Measurements from ENCODE around the gene TATDN3. TPM values are rescaled to one million over a fixed set of nuclear protein-coding genes. Genes with fewer than 3 reads are reported as not detected.

TATDN3 gene
- total and polyA plus RNA-seq, 9 of the 15 experiments (the other 6 are each of a cell fraction or from before 2014, with no cell fraction given) = 18.3 to 79.9 (median 28.2) TPM

DNA sequence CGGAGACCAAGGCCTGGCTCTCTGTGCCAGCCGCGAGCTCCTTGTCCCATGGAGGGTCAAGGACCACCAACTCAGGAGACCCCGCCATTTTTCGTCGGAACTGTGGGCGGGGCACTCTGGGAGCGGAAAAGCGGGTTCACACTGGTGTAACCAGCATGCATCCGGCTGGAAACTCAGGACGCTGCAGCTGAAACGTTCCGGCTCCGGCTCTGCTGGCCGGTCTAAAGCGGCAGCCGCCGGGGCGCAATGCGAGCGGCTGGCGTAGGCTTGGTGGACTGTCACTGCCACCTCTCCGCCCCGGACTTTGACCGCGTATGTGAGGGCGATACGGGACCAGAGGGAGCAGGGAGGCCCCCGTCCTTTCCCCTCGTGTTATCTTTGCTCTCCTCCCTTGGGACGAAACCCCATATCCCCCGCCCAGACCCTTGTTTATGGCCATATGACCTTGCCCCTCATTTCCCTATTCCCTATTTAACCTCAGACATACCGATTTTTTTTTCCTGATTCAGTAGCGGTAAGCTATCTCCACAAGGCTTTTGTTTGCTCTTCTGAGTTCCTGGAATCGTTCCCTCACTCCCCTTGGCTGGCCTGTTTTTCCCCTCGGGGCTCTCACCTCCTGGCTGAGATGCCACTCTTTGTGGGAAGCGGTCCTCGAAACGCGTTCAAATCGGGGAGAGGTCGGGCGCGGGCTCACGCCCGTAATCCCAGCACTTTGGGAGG, at the start of gene TATDN3, which contains the start of gene NSL1 (continued):
- TF ChIP-seq, protein P1, sequence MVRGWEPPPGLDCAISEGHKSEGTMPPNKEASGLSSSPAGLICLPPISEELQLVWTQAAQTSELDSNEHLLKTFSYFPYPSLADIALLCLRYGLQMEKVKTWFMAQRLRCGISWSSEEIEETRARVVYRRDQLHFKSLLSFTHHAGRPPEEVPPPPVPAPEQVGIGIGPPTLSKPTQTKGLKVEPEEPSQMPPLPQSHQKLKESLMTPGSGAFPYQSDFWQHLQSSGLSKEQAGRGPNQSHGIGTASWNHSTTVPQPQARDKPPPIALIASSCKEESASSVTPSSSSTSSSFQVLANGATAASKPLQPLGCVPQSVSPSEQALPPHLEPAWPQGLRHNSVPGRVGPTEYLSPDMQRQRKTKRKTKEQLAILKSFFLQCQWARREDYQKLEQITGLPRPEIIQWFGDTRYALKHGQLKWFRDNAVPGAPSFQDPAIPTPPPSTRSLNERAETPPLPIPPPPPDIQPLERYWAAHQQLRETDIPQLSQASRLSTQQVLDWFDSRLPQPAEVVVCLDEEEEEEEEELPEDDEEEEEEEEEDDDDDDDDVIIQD (CRISPR knock-in tag; IDR thresholded peaks at IDR 0.05) = 0 out of 2 replicates have a peak, but pooled peaks have one; percentile 31
- TF ChIP-seq COPS2 (conservative IDR thresholded peaks at IDR 0.05) (no peak), SMAD2 (IDR thresholded peaks at IDR 0.05; ENCODE audit: low read depth, low read length) (no peak), FOXK1 (CRISPR knock-in tag; IDR thresholded peaks at IDR 0.05; ENCODE audit: borderline replicate concordance) (0 out of 2 replicates have a peak, but pooled peaks have one; percentile 76), E2F6 (IDR thresholded peaks at IDR 0.05; ENCODE audit: borderline replicate concordance in 1 of 2, extremely low read depth in 1 of 2, insufficient read depth in 1 of 2, insufficient read length in 1 of 2, low read depth in 1 of 2, low read length in 1 of 2, poor library complexity in 1 of 2, severe bottlenecking in 1 of 2) (peak; percentile 61 to 64), MIER1 (IDR thresholded peaks at IDR 0.05; ENCODE audit: low read depth) (no peak), PYGO2 (tag; IDR thresholded peaks at IDR 0.05) (peak; percentile 16; the same call in 1 of the 2 replicates), ZNF586 (CRISPR knock-in tag; conservative IDR thresholded peaks at IDR 0.05) (no peak), ZSCAN29 (IDR thresholded peaks at IDR 0.05) (peak; percentile 96), HNRNPUL1 (IDR thresholded peaks at IDR 0.05; ENCODE audit: low read length) (0 out of 2 replicates have a peak, but pooled peaks have one; percentile 30), PHTF2 (CRISPR knock-in tag; IDR thresholded peaks at IDR 0.05) (no peak), ZNF561 (CRISPR knock-in tag; conservative IDR thresholded peaks at IDR 0.05) (no peak), ZNF75A (CRISPR knock-in tag; IDR thresholded peaks at IDR 0.05) (peak; percentile 60), PTBP1 (IDR thresholded peaks at IDR 0.05; ENCODE audit: low read depth, low read length) (peak; percentile 41; the same call in 1 of the 2 replicates), FOXA1 (IDR thresholded peaks at IDR 0.05; ENCODE audit: borderline replicate concordance) (no peak), TEAD2 (tag; IDR thresholded peaks at IDR 0.05) (peak; percentile 36; the same call in 1 of the 2 replicates)
- TF ChIP-seq, protein P2, sequence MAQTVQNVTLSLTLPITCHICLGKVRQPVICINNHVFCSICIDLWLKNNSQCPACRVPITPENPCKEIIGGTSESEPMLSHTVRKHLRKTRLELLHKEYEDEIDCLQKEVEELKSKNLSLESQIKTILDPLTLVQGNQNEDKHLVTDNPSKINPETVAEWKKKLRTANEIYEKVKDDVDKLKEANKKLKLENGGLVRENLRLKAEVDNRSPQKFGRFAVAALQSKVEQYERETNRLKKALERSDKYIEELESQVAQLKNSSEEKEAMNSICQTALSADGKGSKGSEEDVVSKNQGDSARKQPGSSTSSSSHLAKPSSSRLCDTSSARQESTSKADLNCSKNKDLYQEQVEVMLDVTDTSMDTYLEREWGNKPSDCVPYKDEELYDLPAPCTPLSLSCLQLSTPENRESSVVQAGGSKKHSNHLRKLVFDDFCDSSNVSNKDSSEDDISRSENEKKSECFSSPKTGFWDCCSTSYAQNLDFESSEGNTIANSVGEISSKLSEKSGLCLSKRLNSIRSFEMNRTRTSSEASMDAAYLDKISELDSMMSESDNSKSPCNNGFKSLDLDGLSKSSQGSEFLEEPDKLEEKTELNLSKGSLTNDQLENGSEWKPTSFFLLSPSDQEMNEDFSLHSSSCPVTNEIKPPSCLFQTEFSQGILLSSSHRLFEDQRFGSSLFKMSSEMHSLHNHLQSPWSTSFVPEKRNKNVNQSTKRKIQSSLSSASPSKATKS (CRISPR knock-in tag; IDR thresholded peaks at IDR 0.05) = no peak
- TF ChIP-seq, protein P3, sequence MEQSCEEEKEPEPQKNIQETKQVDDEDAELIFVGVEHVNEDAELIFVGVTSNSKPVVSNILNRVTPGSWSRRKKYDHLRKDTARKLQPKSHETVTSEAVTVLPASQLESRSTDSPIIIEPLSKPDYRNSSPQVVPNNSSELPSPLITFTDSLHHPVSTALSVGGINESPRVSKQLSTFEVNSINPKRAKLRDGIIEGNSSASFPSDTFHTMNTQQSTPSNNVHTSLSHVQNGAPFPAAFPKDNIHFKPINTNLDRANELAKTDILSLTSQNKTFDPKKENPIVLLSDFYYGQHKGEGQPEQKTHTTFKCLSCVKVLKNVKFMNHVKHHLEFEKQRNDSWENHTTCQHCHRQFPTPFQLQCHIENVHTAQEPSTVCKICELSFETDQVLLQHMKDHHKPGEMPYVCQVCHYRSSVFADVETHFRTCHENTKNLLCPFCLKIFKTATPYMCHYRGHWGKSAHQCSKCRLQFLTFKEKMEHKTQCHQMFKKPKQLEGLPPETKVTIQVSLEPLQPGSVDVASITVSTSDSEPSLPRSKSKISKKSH (CRISPR knock-in tag; IDR thresholded peaks at IDR 0.05) = no peak
